GM12875 (cell line): Measurements from ENCODE around the gene IRF2BP1.
A peak's percentile ranks its signal among the peaks of the same experiment; 100 is the strongest.

ENCODE experiments used
- H3K4me3 ChIP-seq: one replicate; pipeline ENCODE4 v1.5.1; 2011; ENCODE audit warnings: low read depth, low read length, control low read depth
- TF ChIP-seq, protein P1 (sequence below): IDR thresholded peaks from 2 replicates; pipeline ENCODE4 v1.5.1; 2011; ENCODE audit warnings: low read depth, mild to moderate bottlenecking, control low read depth, inconsistent platforms, low read length, moderate library complexity, borderline replicate concordance; ENCODE audit not compliant: insufficient read depth

Gene IRF2BP1

DNA sequence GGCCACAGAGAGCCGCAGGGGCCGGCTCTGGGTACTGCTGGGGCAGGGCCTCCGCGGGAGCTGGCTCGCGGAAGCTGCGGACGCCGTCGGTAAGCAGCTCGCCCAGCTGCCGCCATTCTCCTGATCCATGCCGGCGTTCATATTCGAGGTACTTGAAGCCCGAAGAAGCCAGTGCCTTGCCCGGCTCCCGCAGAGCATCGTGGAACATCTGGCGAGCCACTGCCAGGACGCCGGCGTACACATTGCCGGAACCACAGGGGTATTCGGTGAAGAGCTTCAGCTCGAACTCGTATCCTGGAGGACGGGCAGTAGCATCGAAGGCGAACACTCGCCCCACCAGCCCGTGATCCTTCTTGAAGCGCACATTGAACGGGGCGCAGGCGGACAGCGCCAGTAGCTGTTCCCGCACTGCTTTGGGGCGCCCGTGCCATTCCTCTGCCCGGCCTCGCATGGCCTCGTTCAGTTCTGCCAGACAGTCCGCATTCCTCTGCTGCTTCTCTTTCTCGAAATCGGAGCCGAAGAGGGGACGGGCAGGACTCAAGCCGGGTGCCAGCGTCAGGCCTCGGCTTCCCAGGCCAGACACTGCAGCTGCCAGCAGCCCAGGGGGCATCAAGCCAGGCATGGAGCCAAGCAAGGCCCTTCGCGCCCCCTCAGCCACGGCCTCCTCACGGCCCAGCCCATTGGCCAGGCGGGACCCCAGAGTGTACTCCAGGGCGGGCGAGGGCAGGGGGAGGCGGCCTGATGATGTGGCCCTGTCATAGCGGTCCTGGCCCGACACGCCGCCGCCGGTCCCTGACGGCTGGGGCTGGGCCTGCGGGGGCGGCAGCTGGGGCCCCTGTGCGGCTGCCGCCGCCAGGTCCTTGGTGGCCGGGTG lies 1.0 kb downstream of the IRF2BP1 start:
- TF ChIP-seq, protein P1, sequence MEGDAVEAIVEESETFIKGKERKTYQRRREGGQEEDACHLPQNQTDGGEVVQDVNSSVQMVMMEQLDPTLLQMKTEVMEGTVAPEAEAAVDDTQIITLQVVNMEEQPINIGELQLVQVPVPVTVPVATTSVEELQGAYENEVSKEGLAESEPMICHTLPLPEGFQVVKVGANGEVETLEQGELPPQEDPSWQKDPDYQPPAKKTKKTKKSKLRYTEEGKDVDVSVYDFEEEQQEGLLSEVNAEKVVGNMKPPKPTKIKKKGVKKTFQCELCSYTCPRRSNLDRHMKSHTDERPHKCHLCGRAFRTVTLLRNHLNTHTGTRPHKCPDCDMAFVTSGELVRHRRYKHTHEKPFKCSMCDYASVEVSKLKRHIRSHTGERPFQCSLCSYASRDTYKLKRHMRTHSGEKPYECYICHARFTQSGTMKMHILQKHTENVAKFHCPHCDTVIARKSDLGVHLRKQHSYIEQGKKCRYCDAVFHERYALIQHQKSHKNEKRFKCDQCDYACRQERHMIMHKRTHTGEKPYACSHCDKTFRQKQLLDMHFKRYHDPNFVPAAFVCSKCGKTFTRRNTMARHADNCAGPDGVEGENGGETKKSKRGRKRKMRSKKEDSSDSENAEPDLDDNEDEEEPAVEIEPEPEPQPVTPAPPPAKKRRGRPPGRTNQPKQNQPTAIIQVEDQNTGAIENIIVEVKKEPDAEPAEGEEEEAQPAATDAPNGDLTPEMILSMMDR: no peak
- H3K4me3 ChIP-seq: peak overlapping the region; percentile 75

DNA sequence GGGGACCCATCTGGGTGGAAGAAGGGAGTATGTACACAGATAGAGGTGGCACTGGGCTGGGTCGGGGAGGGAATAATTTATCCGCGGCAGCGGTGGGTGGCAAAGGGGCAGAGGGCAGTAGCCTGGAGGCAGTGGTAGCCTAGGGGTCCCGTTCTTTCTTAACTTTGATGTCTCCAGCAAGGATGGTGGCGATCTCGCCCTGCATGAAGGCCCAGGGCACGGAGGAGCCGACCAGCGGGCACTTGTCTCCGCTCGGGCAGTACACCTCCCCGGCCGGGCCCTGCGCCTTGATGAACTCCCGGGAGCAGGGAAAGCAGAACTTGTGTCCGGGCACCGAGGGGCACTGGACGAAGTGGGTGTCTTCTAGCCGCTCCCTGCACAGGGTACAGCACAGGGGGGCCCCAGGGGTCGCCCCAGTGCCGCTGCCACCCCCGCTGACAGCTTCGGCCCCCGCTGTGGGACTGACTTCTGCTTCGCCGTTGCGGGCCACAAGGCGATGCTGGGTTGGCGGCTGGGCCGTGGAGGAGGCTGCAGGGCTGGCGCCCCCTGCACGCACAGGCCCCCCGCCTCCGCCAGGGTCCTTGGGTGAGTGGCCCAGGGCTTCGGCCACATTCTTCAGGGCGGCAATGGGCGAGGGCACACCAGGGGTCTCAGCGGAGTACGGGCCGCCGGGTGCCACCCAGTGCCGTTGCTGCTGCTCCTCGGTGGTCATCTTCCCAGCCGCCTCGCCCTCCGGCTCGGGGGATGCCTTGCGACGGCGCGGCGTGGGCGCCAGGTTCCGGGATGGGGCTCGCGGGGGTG lies 1.9 kb downstream of the IRF2BP1 start:
- TF ChIP-seq, protein P1: no peak
- H3K4me3 ChIP-seq: no peak overlapping the region

DNA sequence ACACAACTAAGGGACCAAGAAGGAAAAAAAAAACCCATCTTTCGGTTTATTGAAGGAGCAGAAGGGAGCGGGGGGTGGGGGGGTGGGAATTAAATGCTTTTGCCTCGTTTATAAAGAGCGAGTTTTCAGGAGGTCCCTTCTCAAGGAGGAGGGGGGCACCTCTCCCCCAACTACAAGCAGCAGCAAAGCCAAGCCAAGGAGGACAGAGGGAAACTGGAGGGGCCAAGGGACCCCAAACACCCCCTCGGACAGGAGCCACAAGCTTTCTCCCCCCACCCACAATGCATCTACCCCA lies 2.4 kb downstream of the IRF2BP1 start:
- no peak overlapping the region for H3K4me3 ChIP-seq
- TF ChIP-seq, protein P1: no peak

DNA sequence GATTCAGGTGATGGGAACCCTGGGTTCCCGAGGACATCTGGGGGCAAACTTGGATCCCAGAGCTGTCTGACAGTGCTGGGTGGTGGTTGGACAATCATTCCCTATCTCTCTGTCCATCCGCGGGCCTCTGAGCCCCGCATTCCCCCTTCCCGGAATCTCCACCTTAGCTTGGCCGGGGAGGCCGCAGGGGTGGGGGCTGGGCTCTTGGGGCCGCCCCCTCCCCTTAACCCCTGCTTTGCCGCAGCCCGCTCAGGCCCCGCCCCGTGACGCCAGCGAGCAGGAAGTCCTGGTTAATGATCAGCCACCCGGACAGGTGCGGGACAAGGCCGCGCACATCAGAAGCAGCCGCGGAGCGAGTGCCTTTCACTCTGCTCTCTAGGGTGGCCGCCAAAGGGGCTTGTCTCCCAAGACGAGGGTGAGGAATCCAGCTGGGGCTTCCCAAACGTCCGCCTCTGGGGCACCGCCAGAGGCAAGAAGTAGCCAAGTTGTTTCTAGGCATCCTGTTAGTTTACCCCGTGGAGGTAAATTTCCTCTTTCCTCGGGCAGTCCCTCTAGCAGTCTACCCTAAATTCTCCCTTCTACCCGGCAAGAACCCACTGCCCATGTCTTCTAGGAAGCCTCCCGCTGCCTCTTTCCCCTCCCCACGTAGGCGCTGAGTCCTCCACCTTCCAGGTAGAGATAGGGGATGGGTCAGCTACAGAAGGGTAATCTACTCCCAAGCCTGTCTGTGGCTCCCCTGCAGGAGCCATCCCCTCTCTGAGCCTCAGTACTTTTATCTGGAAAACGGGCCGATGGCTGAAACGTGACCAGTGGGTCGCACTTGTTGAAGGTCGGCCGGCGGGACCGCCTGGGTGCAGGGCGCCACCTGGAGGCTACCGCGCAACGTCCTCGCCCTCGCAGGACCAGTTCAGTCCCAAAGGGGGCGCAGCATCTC lies 3.0 kb downstream of the IRF2BP1 start:
- peak overlapping the region; percentile 46 for H3K4me3 ChIP-seq

DNA sequence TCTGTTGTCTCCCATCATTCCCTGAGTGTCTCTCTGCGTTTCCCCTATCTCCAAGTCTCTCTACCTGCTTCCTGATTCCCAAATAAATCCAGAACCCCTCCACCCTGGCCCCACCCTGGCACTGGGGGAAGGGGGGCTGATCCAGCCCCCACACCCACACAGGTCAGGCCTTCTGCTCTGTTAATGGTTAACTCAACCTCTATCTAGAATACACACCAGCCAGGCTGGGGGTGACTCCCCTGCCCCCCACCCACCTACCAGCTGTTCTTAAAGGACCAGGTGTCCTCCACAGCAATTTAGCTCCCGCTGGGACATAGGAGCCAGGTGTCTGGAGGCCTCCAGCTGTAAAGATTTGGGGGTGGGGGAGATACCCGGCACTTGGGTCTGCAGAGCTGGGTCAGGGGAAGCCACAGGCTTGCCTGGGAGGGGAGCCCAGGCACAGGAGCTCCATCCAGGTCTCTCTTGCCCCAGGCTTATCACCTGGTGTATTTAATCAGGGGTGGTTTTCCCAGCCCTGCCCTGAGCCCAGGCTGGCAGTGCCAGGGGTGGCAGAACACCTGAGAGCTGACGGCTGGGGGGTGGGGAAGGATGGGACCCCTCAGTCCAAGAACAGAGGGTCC lies 3.9 kb downstream of the IRF2BP1 start:
- TF ChIP-seq, protein P1: no peak
- no peak overlapping the region for H3K4me3 ChIP-seq

More for the DNA sequence above, 3.0 kb downstream of the IRF2BP1 start:
- TF ChIP-seq, protein P1: peak; percentile 100

DNA sequence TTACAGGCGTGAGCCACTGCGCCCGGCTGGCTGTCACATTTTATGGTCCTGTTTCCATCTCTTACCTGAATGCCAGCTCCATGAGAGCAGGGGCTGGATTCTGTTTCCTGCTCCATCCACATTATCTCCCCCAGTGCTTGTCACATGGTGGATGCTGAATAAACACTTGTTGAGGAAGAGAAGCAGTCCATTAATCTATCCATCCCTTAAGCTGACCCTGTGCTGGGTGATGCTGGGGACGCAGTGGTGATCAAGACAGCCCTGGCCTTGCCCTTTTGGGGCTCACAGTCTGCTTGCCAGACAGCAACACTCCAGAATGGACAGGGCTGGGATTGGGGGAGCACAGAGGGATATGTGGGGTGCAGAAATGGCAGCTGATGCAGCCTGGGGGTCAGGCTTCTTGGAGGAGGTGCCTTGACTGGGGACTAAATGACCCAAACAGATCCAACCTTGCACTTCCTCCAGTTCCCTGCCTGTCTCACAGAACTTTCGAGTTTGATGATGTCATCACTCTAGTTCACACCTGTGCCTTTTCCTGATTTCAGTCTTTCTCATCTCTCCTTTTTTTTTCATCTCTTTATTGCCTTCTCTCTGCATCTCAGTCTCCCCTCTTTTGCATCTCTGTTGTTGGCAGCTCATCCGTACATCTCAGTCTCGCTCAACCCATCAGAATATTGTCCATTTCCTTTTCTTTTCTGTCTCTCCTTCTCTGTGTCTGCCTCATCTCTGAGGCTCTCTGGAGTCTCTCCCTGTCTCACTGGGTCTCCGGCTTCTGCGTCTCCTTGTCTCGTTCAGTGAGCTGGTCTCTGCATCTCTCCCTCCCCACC lies 4.6 kb downstream of the IRF2BP1 start:
- H3K4me3 ChIP-seq: no peak overlapping the region
- TF ChIP-seq, protein P1: no peak
